ENCODE measurements around the gene TMCC1. TPM values are rescaled to one million over a fixed set of nuclear protein-coding genes. Genes with fewer than 3 reads are reported as not detected.

The TMCC1 gene
- total and polyA plus RNA-seq, 10 of the 15 experiments (the other 5 are each of a cell fraction or from before 2014, with no cell fraction given), result 2.3 to 21.1 (median 8.4) TPM

GRCh38 chr3:129864519-129864918, 29.0 kb downstream of the TMCC1 start:
- ChIA-PET CTCF (no interaction called here), SMC1A (ENCODE audit: uncharacterized antibody, unreplicated experiment) (no interaction called here), POLR2A (interaction anchor here (0.6 to 1.4 kb wide), 2 partner anchors 9 to 44 kb away, joined by 3 read pairs; no protein-coding TSS in a partner anchor), RAD21 (ENCODE audit: unreplicated experiment) (no interaction called here)
- in situ Hi-C loops (cut with MboI), result no loop called here
- no peaks in the 10 kb centered on the region; a peak in 1 of 4 replicates for H3K36me3 ChIP-seq (ENCODE audit: control insufficient read depth in 2 of 2, insufficient read depth in 2 of 2, low read length in 1 of 2)
- DNase-seq (ENCODE audit: low read depth, low spot score) (no peak), ATAC-seq (no peak), FAIRE-seq (no peak)
- H2AFZ ChIP-seq (ENCODE audit: control insufficient read depth, low read depth, low read length), result no peak overlapping the region
- no peaks in the 10 kb centered on the region for H3K27me3 ChIP-seq (replicated peaks in 1 of 2; ENCODE audit: control insufficient read depth in 2 of 2, insufficient read depth in 2 of 2, low read length in 1 of 2)
- no peaks in the 10 kb centered on the region for H3K4me1 ChIP-seq (ENCODE audit: control insufficient read depth, insufficient read depth, low read length)
- no peak overlapping the region for H3K27ac ChIP-seq (ENCODE audit: control insufficient read depth, insufficient read depth)
- no peaks in the 10 kb centered on the region for H4K20me1 ChIP-seq (ENCODE audit: control insufficient read depth, insufficient read depth)
- intact Hi-C loops (cut with micrococcal nuclease; ENCODE audit: unreplicated experiment), result no loop called here
- no peaks in the 10 kb centered on the region for H3K79me2 ChIP-seq (ENCODE audit: control insufficient read depth, insufficient read depth, low read length)
- 71% methylated on average over 1 of the region's 1 CpG for WGBS (ENCODE audit: insufficient coverage, insufficient replicate concordance, low lambda C conversion rate, missing lambda C conversion rate)
- BruUV-seq (replicated peaks), result no TSS peak
- no peak overlapping the region for H3K4me2 ChIP-seq (ENCODE audit: control insufficient read depth, insufficient read depth)
- no peaks in the 10 kb centered on the region for H3K9me3 ChIP-seq (replicated peaks; ENCODE audit: control insufficient read depth, insufficient read depth, low read length)
- no peak overlapping the region for H3K4me3 ChIP-seq
- no peak overlapping the region for H3K9ac ChIP-seq (ENCODE audit: control insufficient read depth, insufficient read depth, low read length)
- TF ChIP-seq ZBTB33 (IDR thresholded peaks at IDR 0.05), result no peak
- no peak for TF ChIP-seq HSF1 (IDR thresholded peaks at IDR 0.05; ENCODE audit: low read depth, low read length)
- no peak for TF ChIP-seq MEF2B (IDR thresholded peaks at IDR 0.05; ENCODE audit: partially characterized antibody, poor library complexity, severe bottlenecking)
- TF ChIP-seq ATF2 (IDR thresholded peaks at IDR 0.05; ENCODE audit: low read length), result no peak
- no peak for TF ChIP-seq MYC (IDR thresholded peaks at IDR 0.05; ENCODE audit: insufficient read depth, insufficient read length, insufficient replicate concordance, low read length, severe bottlenecking)
- no peak for TF ChIP-seq SIN3A (IDR thresholded peaks at IDR 0.05; ENCODE audit: low read depth, low read length)
- no peak for TF ChIP-seq RBBP5 (conservative IDR thresholded peaks at IDR 0.05)
- TF ChIP-seq FOS (IDR thresholded peaks at IDR 0.05; ENCODE audit: borderline replicate concordance, extremely low read depth, insufficient read length), result no peak
- no peak for TF ChIP-seq FOXM1 (IDR thresholded peaks at IDR 0.05; ENCODE audit: low read depth, low read length)
- no peak for TF ChIP-seq YBX1 (IDR thresholded peaks at IDR 0.05)
- TF ChIP-seq CREB1 (IDR thresholded peaks at IDR 0.05; ENCODE audit: low read depth), result no peak
- TF ChIP-seq BRCA1 (IDR thresholded peaks at IDR 0.05; ENCODE audit: low read depth, low read length), result no peak
- no peak for TF ChIP-seq ATF7 (IDR thresholded peaks at IDR 0.05; ENCODE audit: low read depth)
- no peak for TF ChIP-seq ZNF384 (IDR thresholded peaks at IDR 0.05; ENCODE audit: borderline replicate concordance, low read depth, low read length)
- TF ChIP-seq BCLAF1 (IDR thresholded peaks at IDR 0.05), result no peak

Data from GM12878 (cell line).